Measurements from ENCODE around the gene PAK6. TPM values are rescaled to one million over a fixed set of nuclear protein-coding genes. Genes with fewer than 3 reads are reported as not detected.

PAK6 gene
- total and polyA plus RNA-seq, 9 of the 15 experiments (the other 6 are each of a cell fraction or from before 2014, with no cell fraction given), result 0.03 to 0.74 (median 0.16) TPM; not detected in 2

DNA sequence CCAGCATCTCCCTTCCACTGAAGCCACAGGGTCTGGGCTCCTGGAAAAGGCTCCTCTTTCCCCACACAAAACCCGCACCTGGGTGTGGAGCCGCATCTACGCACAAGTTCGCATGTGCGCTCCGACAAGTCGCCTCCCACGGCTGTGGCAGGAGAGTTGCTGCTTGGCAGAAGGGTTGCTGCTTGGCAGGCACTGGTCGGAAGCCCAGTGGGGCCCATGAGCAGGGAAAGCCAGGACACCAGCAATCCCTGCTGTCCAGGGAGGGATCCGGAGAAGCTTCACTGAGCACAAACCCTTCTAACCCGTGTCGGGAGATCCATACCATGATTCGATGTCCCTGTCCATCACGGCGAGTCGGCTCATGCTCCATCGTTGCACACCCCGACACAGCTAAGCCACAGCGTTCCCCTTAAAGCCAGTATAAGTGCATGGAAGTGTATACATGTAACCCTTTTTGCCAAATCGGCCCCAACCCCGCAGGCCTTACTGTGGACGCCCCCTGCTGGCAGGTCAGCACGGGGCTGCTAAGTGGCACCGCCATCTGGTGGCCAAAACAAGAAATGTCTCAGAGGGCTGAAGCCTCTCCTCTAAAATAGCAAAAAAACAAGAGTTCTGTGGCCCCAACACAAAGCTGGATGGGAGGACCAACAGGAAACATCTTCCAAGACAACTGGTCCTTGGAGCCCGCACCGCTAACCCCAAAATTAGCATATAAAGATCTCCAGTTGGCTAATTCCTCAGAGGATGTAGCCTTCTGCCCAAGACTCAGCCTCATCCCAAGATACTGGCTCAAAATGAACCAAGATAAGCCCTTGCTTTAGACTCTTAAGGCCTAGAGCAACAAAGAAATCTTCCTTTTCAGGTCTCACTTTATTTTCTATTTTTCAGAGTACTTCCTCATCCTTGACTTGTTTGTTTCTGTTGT is 35.7 kb downstream of the PAK6 start (continued):
- TF ChIP-seq, protein P1, sequence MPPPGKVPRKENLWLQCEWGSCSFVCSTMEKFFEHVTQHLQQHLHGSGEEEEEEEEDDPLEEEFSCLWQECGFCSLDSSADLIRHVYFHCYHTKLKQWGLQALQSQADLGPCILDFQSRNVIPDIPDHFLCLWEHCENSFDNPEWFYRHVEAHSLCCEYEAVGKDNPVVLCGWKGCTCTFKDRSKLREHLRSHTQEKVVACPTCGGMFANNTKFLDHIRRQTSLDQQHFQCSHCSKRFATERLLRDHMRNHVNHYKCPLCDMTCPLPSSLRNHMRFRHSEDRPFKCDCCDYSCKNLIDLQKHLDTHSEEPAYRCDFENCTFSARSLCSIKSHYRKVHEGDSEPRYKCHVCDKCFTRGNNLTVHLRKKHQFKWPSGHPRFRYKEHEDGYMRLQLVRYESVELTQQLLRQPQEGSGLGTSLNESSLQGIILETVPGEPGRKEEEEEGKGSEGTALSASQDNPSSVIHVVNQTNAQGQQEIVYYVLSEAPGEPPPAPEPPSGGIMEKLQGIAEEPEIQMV (tag; conservative IDR thresholded peaks at IDR 0.05; ENCODE audit: low read depth), result no peak
- TF ChIP-seq SMARCC2 (IDR thresholded peaks at IDR 0.05; ENCODE audit: low read depth) (no peak), GABPA (tag; conservative IDR thresholded peaks at IDR 0.05; ENCODE audit: low read depth) (no peak), NCOA6 (IDR thresholded peaks at IDR 0.05) (no peak), HDGF (IDR thresholded peaks at IDR 0.05) (no peak), ZNF75A (CRISPR knock-in tag; IDR thresholded peaks at IDR 0.05) (no peak), STAT5A (IDR thresholded peaks at IDR 0.05; ENCODE audit: borderline replicate concordance, low read length) (no peak), ZNF224 (CRISPR knock-in tag; IDR thresholded peaks at IDR 0.05) (no peak), GABPB2 (CRISPR knock-in tag; conservative IDR thresholded peaks at IDR 0.05) (no peak), STAT5B (CRISPR knock-in tag; IDR thresholded peaks at IDR 0.05) (no peak), PCBP1 (IDR thresholded peaks at IDR 0.05; ENCODE audit: low read depth, low read length, poor library complexity, severe bottlenecking) (no peak), EP400 (IDR thresholded peaks at IDR 0.05) (no peak), RBM34 (IDR thresholded peaks at IDR 0.05; ENCODE audit: borderline replicate concordance, insufficient read depth, low read length) (no peak), ATF7 (IDR thresholded peaks at IDR 0.05) (no peak), ZNF785 (CRISPR knock-in tag; IDR thresholded peaks at IDR 0.05) (no peak), NFXL1 (CRISPR knock-in tag; IDR thresholded peaks at IDR 0.05) (no peak), KDM2B (CRISPR knock-in tag; IDR thresholded peaks at IDR 0.05) (no peak)
- TF ChIP-seq, protein P2, sequence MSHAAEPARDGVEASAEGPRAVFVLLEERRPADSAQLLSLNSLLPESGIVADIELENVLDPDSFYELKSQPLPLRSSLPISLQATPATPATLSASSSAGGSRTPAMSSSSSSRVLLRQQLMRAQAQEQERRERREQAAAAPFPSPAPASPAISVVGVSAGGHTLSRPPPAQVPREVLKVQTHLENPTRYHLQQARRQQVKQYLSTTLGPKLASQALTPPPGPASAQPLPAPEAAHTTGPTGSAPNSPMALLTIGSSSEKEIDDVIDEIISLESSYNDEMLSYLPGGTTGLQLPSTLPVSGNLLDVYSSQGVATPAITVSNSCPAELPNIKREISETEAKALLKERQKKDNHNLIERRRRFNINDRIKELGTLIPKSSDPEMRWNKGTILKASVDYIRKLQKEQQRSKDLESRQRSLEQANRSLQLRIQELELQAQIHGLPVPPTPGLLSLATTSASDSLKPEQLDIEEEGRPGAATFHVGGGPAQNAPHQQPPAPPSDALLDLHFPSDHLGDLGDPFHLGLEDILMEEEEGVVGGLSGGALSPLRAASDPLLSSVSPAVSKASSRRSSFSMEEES (CRISPR knock-in tag; IDR thresholded peaks at IDR 0.05), result no peak
- TF ChIP-seq, protein P3, sequence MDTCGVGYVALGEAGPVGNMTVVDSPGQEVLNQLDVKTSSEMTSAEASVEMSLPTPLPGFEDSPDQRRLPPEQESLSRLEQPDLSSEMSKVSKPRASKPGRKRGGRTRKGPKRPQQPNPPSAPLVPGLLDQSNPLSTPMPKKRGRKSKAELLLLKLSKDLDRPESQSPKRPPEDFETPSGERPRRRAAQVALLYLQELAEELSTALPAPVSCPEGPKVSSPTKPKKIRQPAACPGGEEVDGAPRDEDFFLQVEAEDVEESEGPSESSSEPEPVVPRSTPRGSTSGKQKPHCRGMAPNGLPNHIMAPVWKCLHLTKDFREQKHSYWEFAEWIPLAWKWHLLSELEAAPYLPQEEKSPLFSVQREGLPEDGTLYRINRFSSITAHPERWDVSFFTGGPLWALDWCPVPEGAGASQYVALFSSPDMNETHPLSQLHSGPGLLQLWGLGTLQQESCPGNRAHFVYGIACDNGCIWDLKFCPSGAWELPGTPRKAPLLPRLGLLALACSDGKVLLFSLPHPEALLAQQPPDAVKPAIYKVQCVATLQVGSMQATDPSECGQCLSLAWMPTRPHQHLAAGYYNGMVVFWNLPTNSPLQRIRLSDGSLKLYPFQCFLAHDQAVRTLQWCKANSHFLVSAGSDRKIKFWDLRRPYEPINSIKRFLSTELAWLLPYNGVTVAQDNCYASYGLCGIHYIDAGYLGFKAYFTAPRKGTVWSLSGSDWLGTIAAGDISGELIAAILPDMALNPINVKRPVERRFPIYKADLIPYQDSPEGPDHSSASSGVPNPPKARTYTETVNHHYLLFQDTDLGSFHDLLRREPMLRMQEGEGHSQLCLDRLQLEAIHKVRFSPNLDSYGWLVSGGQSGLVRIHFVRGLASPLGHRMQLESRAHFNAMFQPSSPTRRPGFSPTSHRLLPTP (IDR thresholded peaks at IDR 0.05; ENCODE audit: borderline replicate concordance, extremely low read depth, insufficient read length), result no peak
- TF ChIP-seq, protein P4, sequence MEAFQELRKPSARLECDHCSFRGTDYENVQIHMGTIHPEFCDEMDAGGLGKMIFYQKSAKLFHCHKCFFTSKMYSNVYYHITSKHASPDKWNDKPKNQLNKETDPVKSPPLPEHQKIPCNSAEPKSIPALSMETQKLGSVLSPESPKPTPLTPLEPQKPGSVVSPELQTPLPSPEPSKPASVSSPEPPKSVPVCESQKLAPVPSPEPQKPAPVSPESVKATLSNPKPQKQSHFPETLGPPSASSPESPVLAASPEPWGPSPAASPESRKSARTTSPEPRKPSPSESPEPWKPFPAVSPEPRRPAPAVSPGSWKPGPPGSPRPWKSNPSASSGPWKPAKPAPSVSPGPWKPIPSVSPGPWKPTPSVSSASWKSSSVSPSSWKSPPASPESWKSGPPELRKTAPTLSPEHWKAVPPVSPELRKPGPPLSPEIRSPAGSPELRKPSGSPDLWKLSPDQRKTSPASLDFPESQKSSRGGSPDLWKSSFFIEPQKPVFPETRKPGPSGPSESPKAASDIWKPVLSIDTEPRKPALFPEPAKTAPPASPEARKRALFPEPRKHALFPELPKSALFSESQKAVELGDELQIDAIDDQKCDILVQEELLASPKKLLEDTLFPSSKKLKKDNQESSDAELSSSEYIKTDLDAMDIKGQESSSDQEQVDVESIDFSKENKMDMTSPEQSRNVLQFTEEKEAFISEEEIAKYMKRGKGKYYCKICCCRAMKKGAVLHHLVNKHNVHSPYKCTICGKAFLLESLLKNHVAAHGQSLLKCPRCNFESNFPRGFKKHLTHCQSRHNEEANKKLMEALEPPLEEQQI (IDR thresholded peaks at IDR 0.05), result no peak

All from K562 (cell line).